SJCRH30 (cell line): ENCODE results near the gene DUSP9. TPM values are rescaled to one million over a fixed set of nuclear protein-coding genes. Genes with fewer than 3 reads are reported as not detected.
"Not testable (repeated sequence)": the region's sequence is repeated elsewhere in the genome, so short reads cannot be mapped to it uniquely, and the experiment has no call there.

Experiments used
- DNase-seq, 2 experiments: peaks; one replicate each; pipeline ENCODE4 v3.0.0-alpha.2; 2015 to 2020
- H3K27ac ChIP-seq: fragments of 250-450 bp; sonication (Bioruptor Pico); 2 replicates; pipeline ENCODE4 v1.5.1; 2020; ENCODE audit warnings: mild to moderate bottlenecking, moderate library complexity
- H3K27me3 ChIP-seq: fragments of 250-450 bp; sonication (Bioruptor Pico); 2 replicates; pipeline ENCODE4 v1.5.1; 2020; ENCODE audit warnings: mild to moderate bottlenecking, moderate library complexity
- H3K36me3 ChIP-seq: fragments of 250-450 bp; sonication (Bioruptor Pico); 2 replicates; pipeline ENCODE4 v1.5.1; 2020; ENCODE audit warnings: mild to moderate bottlenecking, moderate library complexity
- H3K4me1 ChIP-seq: fragments of 250-450 bp; sonication (Bioruptor Pico); 2 replicates; pipeline ENCODE4 v1.5.1; 2020; ENCODE audit warnings: mild to moderate bottlenecking, moderate library complexity
- H3K4me3 ChIP-seq: fragments of 250-450 bp; sonication (Bioruptor Pico); 2 replicates; pipeline ENCODE4 v1.5.1; 2020; ENCODE audit warnings: mild to moderate bottlenecking, moderate library complexity
- H3K9me3 ChIP-seq: fragments of 250-450 bp; sonication (Bioruptor Pico); replicated peaks from 2 replicates; pipeline ENCODE4 v1.5.1; 2020; ENCODE audit warnings: mild to moderate bottlenecking, moderate library complexity
- total RNA-seq: library from RNA; depleted of rRNA; stranded (reverse); fragments of >200 nt; shearing (Covaris generic); gene quantifications from 2 replicates; pipeline ENCODE4 v1.2.3, GENCODE V29; 2014

DUSP9 gene
- total RNA-seq, 1 experiment from 2014 or later, result 0.14 TPM

- DNase-seq, result no peak
- Histone ChIP-seq H3K4me1 (no peaks in the 10 kb centered on the region), H3K27me3 (no peaks in the 10 kb centered on the region), H3K36me3 (no peaks in the 10 kb centered on the region), H3K4me3 (no peak overlapping the region), H3K27ac (no peak overlapping the region), H3K9me3 (no peaks in the 10 kb centered on the region)
Observed at GRCh38 chrX:153668423-153669173, 21.6 kb downstream of the DUSP9 start.

GRCh38 chrX:153669174-153669890 lies 22.3 kb downstream of the DUSP9 start:
- no peak overlapping the region for H3K4me3 ChIP-seq
- DNase-seq, result peak; percentile 33 to 58
- no peaks in the 10 kb centered on the region for H3K4me1 ChIP-seq
- no peak overlapping the region for H3K27ac ChIP-seq
- no peaks in the 10 kb centered on the region for H3K9me3 ChIP-seq
- H3K36me3 ChIP-seq, result no peaks in the 10 kb centered on the region
- no peaks in the 10 kb centered on the region for H3K27me3 ChIP-seq

GRCh38 chrX:153669901-153670731 lies 23.1 kb downstream of the DUSP9 start:
- Histone ChIP-seq H3K9me3 (no peaks in the 10 kb centered on the region), H3K36me3 (no peaks in the 10 kb centered on the region), H3K4me1 (no peaks in the 10 kb centered on the region), H3K4me3 (no peak overlapping the region), H3K27ac (no peak overlapping the region), H3K27me3 (no peaks in the 10 kb centered on the region)
- no peak for DNase-seq

- no peak for DNase-seq
- Histone ChIP-seq H3K27me3 (no peaks in the 10 kb centered on the region), H3K9me3 (no peaks in the 10 kb centered on the region), H3K36me3 (no peaks in the 10 kb centered on the region), H3K27ac (no peak overlapping the region), H3K4me1 (no peaks in the 10 kb centered on the region), H3K4me3 (no peak overlapping the region)
Observed at GRCh38 chrX:153670748-153671588, 24.0 kb downstream of the DUSP9 start.

- H3K4me3 ChIP-seq, result no peak overlapping the region
- H3K27ac ChIP-seq, result no peak overlapping the region
- no peaks in the 10 kb centered on the region for H3K36me3 ChIP-seq
- no peak for DNase-seq
- H3K9me3 ChIP-seq, result no peaks in the 10 kb centered on the region
- no peaks in the 10 kb centered on the region for H3K4me1 ChIP-seq
- H3K27me3 ChIP-seq, result no peaks in the 10 kb centered on the region
Observed at GRCh38 chrX:153671589-153672530, 24.9 kb downstream of the DUSP9 start.

GRCh38 chrX:153672531-153673427 lies 25.8 kb downstream of the DUSP9 start:
- no peaks in the 10 kb centered on the region for H3K4me1 ChIP-seq
- DNase-seq, result no peak
- no peak overlapping the region for H3K4me3 ChIP-seq

GRCh38 chrX:153673428-153674218 lies 26.6 kb downstream of the DUSP9 start, which contains the start of gene PNCK:
TSS of gene PNCK (minus strand) at chrX:153673813. CDS start at chrX:153673076, 737 bp downstream.
- no peaks in the 10 kb centered on the region for H3K4me1 ChIP-seq
- no peak within 1 kb of the TSS for H3K4me3 ChIP-seq
- H3K9me3 ChIP-seq, result no peaks in the 10 kb centered on the region
- DNase-seq, result no peak
- no peaks in the 10 kb centered on the region for H3K36me3 ChIP-seq
- H3K27ac ChIP-seq, result no peak within 1 kb of the TSS
- no peaks in the 10 kb centered on the region for H3K27me3 ChIP-seq

More at GRCh38 chrX:153672531-153673427, 25.8 kb downstream of the DUSP9 start:
- Histone ChIP-seq H3K27me3 (no peaks in the 10 kb centered on the region), H3K9me3 (no peaks in the 10 kb centered on the region), H3K36me3 (no peaks in the 10 kb centered on the region), H3K27ac (no peak overlapping the region)

GRCh38 chrX:153674219-153674851 lies 27.3 kb downstream of the DUSP9 start:
- no peak for DNase-seq
- H3K36me3 ChIP-seq, result no peaks in the 10 kb centered on the region
- H3K4me1 ChIP-seq, result no peaks in the 10 kb centered on the region
- no peak overlapping the region for H3K27ac ChIP-seq
- H3K9me3 ChIP-seq, result no peaks in the 10 kb centered on the region
- no peaks in the 10 kb centered on the region for H3K27me3 ChIP-seq
- no peak overlapping the region for H3K4me3 ChIP-seq

GRCh38 chrX:153681175-153681574 lies 34.2 kb downstream of the DUSP9 start:
- Histone ChIP-seq H3K27me3 (no peaks in the 10 kb centered on the region), H3K27ac (no peak overlapping the region), H3K4me3 (no peak overlapping the region), H3K36me3 (no peaks in the 10 kb centered on the region), H3K4me1 (no peaks in the 10 kb centered on the region), H3K9me3 (no peaks in the 10 kb centered on the region)
- no peak for DNase-seq

GRCh38 chrX:153683486-153683885 lies 36.5 kb downstream of the DUSP9 start:
- H3K27ac ChIP-seq, H3K4me1 ChIP-seq, DNase-seq, H3K36me3 ChIP-seq, H3K27me3 ChIP-seq, H3K4me3 ChIP-seq, H3K9me3 ChIP-seq: not testable (repeated sequence)

- no peak for DNase-seq
- Histone ChIP-seq H3K36me3 (no peaks in the 10 kb centered on the region), H3K4me3 (no peak overlapping the region), H3K27me3 (no peaks in the 10 kb centered on the region), H3K27ac (no peak overlapping the region), H3K4me1 (no peaks in the 10 kb centered on the region), H3K9me3 (no peaks in the 10 kb centered on the region)
Observed at GRCh38 chrX:153684467-153685155, 37.6 kb downstream of the DUSP9 start.
